AG04450 (cell line): ENCODE data around the gene CHST2. TPM values are rescaled to one million over a fixed set of nuclear protein-coding genes. Genes with fewer than 3 reads are reported as not detected.

Source experiments
- CTCF ChIA-PET: fragments of 300-600, 350-600 bp; formaldehyde crosslinking; extraction: SDS; loops from one replicate; lab custom pipeline; 2022; ENCODE audit warnings: antibody characterized with exemption, inconsistent platforms; lab: Charles Lee
- POLR2A ChIA-PET: fragments of 350-600 bp; formaldehyde crosslinking; extraction: SDS; loops from one replicate; lab custom pipeline; 2021; ENCODE audit warnings: antibody characterized with exemption, inconsistent platforms; lab: Yijun Ruan, JAX
- DNase-seq: peaks from one replicate; pipeline ENCODE4 v3.0.0-alpha.2; 2011; ENCODE audit warnings: low read depth, low spot score
- H3K27ac ChIP-seq: one replicate; pipeline ENCODE4 v1.5.1; 2012; ENCODE audit warnings: low read depth, low read length, control low read depth
- H3K27me3 ChIP-seq: one replicate; pipeline ENCODE4 v1.6.0; 2012; ENCODE audit warnings: low read length; ENCODE audit not compliant: control insufficient read depth, insufficient read depth
- H3K4me3 ChIP-seq: 2 replicates; pipeline ENCODE4 v1.5.1; 2011; ENCODE audit warnings: mild to moderate bottlenecking, low read depth, low read length, control low read depth
- H3K9me3 ChIP-seq: 2 replicates; pipeline ENCODE4 v1.5.1; 2012; ENCODE audit warnings: low read length; ENCODE audit not compliant: control insufficient read depth, insufficient read depth
- CTCF ChIP-seq: IDR thresholded peaks from 2 replicates; pipeline ENCODE4 v1.5.1; 2011; ENCODE audit warnings: low read depth, low read length, control low read depth, inconsistent platforms
- polyA plus RNA-seq: library from polyadenylated mRNA; depleted of rRNA; stranded (reverse); fragments of >200 nt; gene quantifications from 2 replicates; pipeline ENCODE4 v1.2.3, GENCODE V29; 2011

Gene CHST2
- polyA plus RNA-seq, 1 experiment, result 0.26 TPM

GRCh38 chr3:143078883-143079282 is 40.7 kb upstream of the CHST2 start:
- Histone ChIP-seq H3K27ac (no peak overlapping the region), H3K4me3 (no peak overlapping the region), H3K9me3 (no peaks in the 10 kb centered on the region), H3K27me3 (no peaks in the 10 kb centered on the region)
- CTCF ChIA-PET, result no interaction called here
- POLR2A ChIA-PET, result interaction anchor here (0.7 kb wide), 2 partner anchors 138 to 495 kb away, joined by 3 read pairs; no protein-coding TSS in a partner anchor
- TF ChIP-seq CTCF, result no peak
- peak; percentile 18 for DNase-seq

GRCh38 chr3:143080196-143080595 is 39.4 kb upstream of the CHST2 start:
- CTCF ChIA-PET, result interaction anchor here (1.2 kb wide), 1 partner anchor 594 kb away, joined by 4 read pairs; no protein-coding TSS in a partner anchor
- H3K4me3 ChIP-seq, result no peak overlapping the region
- POLR2A ChIA-PET, result no interaction called here
- no peaks in the 10 kb centered on the region for H3K27me3 ChIP-seq
- peaks cover 4% of the 10 kb centered on the region for H3K9me3 ChIP-seq
- H3K27ac ChIP-seq, result no peak overlapping the region
- no peak for DNase-seq
- TF ChIP-seq CTCF, result no peak

- Histone ChIP-seq H3K4me3 (no peak overlapping the region), H3K9me3 (peaks cover 4% of the 10 kb centered on the region), H3K27me3 (no peaks in the 10 kb centered on the region), H3K27ac (no peak overlapping the region)
- TF ChIP-seq CTCF, result no peak
- no peak for DNase-seq
- ChIA-PET POLR2A (no interaction called here), CTCF (no interaction called here)
These were observed 38.2 kb upstream of the CHST2 start for GRCh38 chr3:143081365-143081764.

DNA sequence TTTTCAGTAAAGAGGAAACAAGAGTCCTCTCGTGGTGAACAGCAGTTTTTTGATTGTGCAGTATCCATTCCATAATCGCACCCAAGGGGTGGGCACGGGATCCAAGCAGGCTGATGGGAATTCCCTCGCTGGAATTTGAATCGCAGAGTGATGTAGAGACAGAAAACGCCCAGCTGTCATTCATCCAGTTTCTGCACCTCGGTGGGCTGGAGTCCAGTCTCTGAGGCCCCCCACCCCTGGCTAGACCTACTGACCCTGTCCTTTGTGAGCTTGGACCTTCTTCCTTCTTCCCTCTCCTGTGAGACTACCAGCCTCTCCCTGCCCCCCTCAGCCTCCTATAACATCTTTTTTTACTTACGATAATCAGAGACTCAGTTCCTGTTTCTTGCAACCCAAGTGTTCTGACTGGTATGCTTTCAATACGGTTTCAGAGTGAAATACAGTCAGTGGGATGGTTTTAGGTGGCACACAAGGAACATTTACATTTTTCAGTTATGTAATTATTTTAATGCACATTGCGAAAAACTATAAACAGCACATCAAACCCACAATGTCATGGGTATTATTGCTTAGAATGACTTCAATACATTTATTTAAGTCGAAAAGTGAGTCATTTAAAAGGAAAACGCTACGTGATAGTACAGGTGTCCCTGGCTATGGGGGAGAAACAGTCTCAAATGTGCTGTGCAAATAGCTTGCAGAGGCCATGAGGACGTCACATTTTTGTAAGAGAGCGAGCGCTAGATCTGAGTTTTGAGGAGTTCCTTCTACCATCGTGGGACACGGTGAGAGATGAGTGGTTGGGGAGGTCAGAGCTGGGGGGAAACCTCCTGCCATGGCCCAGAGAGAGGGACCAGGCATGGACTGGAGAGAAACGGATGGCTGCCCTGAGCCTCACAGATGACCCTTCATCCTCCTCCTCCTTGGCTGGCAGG is 37.5 kb upstream of the CHST2 start:
- no peak overlapping the region for H3K4me3 ChIP-seq
- no peak overlapping the region for H3K27ac ChIP-seq
- POLR2A ChIA-PET, result no interaction called here
- CTCF ChIA-PET, result no interaction called here
- DNase-seq, result no peak
- H3K9me3 ChIP-seq, result peaks cover 4% of the 10 kb centered on the region
- H3K27me3 ChIP-seq, result no peaks in the 10 kb centered on the region
- no peak for TF ChIP-seq CTCF

DNA sequence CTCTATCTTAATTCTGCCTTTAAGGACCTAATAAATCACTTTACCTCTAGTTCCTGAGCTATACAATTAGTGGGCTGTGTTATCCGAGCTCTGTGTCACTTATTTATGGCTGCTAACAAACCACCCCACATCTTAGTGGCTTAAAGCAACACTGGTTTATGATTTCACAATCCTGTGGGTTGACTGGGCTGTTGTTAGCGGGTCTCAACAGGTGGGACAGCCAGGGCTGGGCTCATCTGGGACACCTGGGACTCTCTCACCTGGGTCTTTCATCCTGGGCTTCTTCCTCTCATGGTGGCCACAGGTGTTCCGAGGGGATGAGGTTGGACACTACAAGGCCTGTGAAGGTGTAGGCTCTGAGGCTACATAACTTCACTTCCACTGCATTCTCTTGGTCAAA is 35.8 kb upstream of the CHST2 start:
- H3K27ac ChIP-seq, result no peak overlapping the region
- H3K9me3 ChIP-seq, result peaks cover 4% of the 10 kb centered on the region
- DNase-seq, result no peak
- no peaks in the 10 kb centered on the region for H3K27me3 ChIP-seq
- ChIA-PET POLR2A (no interaction called here), CTCF (no interaction called here)
- TF ChIP-seq CTCF, result no peak
- H3K4me3 ChIP-seq, result no peak overlapping the region
